ENCODE results near the gene BET1.
A peak's percentile ranks its signal among the peaks of the same experiment; 100 is the strongest.

The BET1 gene

DNA sequence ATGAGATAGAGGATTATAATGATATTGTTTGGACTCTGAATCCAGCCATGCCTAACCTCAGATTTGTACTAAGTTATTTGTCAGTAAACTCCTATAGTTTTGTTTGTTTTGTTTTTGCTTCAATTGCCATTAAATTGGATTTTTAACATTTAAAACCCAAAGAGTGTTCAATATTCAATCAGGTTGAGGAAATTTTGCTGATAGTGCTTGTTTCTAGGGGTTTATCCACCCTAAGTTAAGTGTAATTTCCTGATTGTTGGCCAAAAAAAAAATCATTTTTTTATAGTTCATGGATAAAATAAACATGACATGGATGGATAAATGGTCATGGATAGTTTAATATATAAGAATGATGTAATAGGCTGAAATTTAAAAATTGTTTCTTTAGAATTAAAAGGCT, 11.4 kb upstream of the BET1 start:
- H3K9ac ChIP-seq (ENCODE audit: low read depth in 1 of 2, low read length in 2 of 2), result no peak overlapping the region
- no peaks in the 10 kb centered on the region for H3K36me3 ChIP-seq (ENCODE audit: control insufficient read depth in 2 of 2, insufficient read depth in 2 of 2, low read length in 2 of 2)
- no peaks in the 10 kb centered on the region for H3K4me1 ChIP-seq (ENCODE audit: control insufficient read depth in 2 of 2, insufficient read depth in 2 of 2, low read length in 2 of 2)
- no peak overlapping the region for H3K4me3 ChIP-seq (ENCODE audit: low read length in 2 of 2)
- no peaks in the 10 kb centered on the region for H3K27me3 ChIP-seq (ENCODE audit: control insufficient read depth in 2 of 2, insufficient read depth in 2 of 2, low read length in 2 of 2)
- H3K9me3 ChIP-seq (ENCODE audit: control insufficient read depth in 2 of 2, low read length in 2 of 2), result no peaks in the 10 kb centered on the region
- no peak overlapping the region for H3K27ac ChIP-seq (ENCODE audit: low read depth in 2 of 2, low read length in 2 of 2)

DNA sequence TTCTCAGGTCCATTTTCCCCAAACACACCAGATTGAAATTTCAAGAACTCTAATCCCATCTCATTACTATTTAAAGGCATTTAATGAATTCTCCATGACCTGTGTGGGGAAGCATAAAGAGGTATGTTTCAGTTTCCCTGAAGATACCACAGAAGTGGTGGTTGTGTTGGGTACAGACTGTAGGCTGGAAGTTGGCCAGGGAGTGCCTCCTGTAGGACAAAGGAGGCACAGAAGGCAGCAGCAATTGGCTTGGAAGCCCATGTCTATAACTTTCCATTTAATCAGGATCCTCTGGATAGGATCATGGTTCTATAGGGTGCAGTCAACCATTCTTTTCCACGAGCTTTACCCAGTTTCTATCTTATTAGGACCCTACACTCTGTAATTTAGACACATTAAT, 8.6 kb upstream of the BET1 start:
- no peaks in the 10 kb centered on the region for H3K4me1 ChIP-seq (ENCODE audit: control insufficient read depth in 2 of 2, insufficient read depth in 2 of 2, low read length in 2 of 2)
- H3K4me3 ChIP-seq (ENCODE audit: low read length in 2 of 2), result no peak overlapping the region
- no peaks in the 10 kb centered on the region for H3K36me3 ChIP-seq (ENCODE audit: control insufficient read depth in 2 of 2, insufficient read depth in 2 of 2, low read length in 2 of 2)
- H3K27me3 ChIP-seq (ENCODE audit: control insufficient read depth in 2 of 2, insufficient read depth in 2 of 2, low read length in 2 of 2), result no peaks in the 10 kb centered on the region
- no peaks in the 10 kb centered on the region for H3K9me3 ChIP-seq (ENCODE audit: control insufficient read depth in 2 of 2, low read length in 2 of 2)
- no peak overlapping the region for H3K27ac ChIP-seq (ENCODE audit: low read depth in 2 of 2, low read length in 2 of 2)
- no peak overlapping the region for H3K9ac ChIP-seq (ENCODE audit: low read depth in 1 of 2, low read length in 2 of 2)

DNA sequence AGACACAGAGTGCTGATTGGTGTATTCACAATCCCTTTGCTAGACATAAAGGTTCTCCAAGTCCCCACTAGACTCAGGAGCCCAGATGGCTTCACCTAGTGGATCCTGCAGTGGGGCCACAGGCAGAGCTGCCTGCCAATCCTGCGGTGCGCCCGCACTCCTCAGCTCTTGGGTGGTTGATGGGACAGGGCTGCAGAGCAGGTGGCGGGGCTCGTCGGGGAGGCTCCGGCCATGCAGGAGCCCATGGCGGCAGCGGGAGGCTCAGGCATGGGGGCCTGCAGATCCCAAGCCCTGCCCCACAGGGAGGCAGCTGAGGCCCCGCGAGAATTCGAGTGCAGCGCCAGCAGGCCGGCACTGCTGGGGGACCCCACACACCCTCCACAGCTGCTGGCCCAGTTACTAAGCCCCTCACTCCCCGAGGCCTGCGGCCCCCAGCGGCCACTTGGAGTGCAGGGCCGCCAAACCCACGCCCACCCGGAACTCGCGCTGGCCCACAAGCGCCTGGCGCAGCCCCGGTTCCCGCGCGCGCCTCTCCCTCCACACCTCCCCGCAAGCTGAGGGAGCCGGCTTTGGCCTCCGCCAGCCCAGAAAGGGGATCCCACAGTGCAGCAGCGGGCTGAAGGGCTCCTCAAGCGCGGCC, 7.7 kb upstream of the BET1 start:
- H3K4me3 ChIP-seq (ENCODE audit: low read length in 2 of 2), result no peak overlapping the region
- no peaks in the 10 kb centered on the region for H3K36me3 ChIP-seq (ENCODE audit: control insufficient read depth in 2 of 2, insufficient read depth in 2 of 2, low read length in 2 of 2)
- H3K27ac ChIP-seq (ENCODE audit: low read depth in 2 of 2, low read length in 2 of 2), result no peak overlapping the region

DNA sequence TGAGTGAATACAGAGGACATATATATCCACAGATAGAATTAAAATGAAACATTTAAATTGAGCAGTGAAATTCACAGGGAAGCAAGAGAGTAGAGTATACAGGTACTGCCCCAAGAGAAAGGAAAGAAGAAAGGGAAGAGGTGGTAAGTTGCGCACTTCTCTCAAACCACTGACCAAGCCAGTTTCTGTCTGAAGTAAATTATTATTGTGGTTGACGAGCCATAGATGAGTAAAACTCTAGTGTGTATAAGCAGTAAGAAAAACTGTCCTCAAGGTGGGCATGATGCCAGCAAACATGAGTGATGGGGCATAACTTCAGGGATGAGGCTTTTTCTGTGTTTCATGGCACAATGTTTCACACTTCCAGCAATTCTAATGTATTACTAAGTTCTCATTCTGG, 4.4 kb upstream of the BET1 start:
- Histone ChIP-seq H3K36me3 (ENCODE audit: control insufficient read depth in 2 of 2, insufficient read depth in 2 of 2, low read length in 2 of 2) (no peaks in the 10 kb centered on the region), H3K4me1 (ENCODE audit: control insufficient read depth in 2 of 2, insufficient read depth in 2 of 2, low read length in 2 of 2) (peaks cover under 1 to 1% of the 10 kb centered on the region in 2 donors), H3K9me3 (ENCODE audit: control insufficient read depth in 2 of 2, low read length in 2 of 2) (no peaks in the 10 kb centered on the region), H3K9ac (ENCODE audit: low read depth in 1 of 2, low read length in 2 of 2) (no peak overlapping the region), H3K4me3 (ENCODE audit: low read length in 2 of 2) (no peak overlapping the region), H3K27me3 (ENCODE audit: control insufficient read depth in 2 of 2, insufficient read depth in 2 of 2, low read length in 2 of 2) (no peaks in the 10 kb centered on the region), H3K27ac (ENCODE audit: low read depth in 2 of 2, low read length in 2 of 2) (no peak overlapping the region)

More for the DNA sequence above, 7.7 kb upstream of the BET1 start:
- Histone ChIP-seq H3K4me1 (ENCODE audit: control insufficient read depth in 2 of 2, insufficient read depth in 2 of 2, low read length in 2 of 2) (no peaks in the 10 kb centered on the region), H3K27me3 (ENCODE audit: control insufficient read depth in 2 of 2, insufficient read depth in 2 of 2, low read length in 2 of 2) (no peaks in the 10 kb centered on the region), H3K9me3 (ENCODE audit: control insufficient read depth in 2 of 2, low read length in 2 of 2) (no peaks in the 10 kb centered on the region), H3K9ac (ENCODE audit: low read depth in 1 of 2, low read length in 2 of 2) (no peak overlapping the region)

DNA sequence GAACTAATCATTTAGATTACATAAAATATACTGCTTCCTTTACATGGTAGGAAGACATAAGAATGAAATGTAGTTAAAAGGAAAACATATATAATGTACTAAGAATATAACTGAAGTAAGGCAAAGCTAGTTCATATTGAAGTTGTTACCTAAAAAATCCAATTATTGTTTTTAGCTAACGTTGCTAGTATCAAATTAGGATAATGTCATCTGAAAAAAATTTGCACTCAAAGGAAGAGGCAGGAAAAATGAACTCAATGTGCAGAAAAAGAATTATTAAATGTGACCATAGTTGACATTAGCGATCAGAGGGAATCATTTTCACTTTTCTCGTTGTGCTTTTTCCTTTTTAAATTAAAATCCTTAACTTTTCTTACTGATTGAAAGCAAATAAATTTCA, 1.6 kb upstream of the BET1 start:
- Histone ChIP-seq H3K27ac (ENCODE audit: low read depth in 2 of 2, low read length in 2 of 2) (no peak overlapping the region), H3K4me3 (ENCODE audit: low read length in 2 of 2) (no peak overlapping the region), H3K9me3 (ENCODE audit: control insufficient read depth in 2 of 2, low read length in 2 of 2) (no peaks in the 10 kb centered on the region), H3K4me1 (ENCODE audit: control insufficient read depth in 2 of 2, insufficient read depth in 2 of 2, low read length in 2 of 2) (peaks cover 4 to 5% of the 10 kb centered on the region in 2 donors), H3K36me3 (ENCODE audit: control insufficient read depth in 2 of 2, insufficient read depth in 2 of 2, low read length in 2 of 2) (no peaks in the 10 kb centered on the region), H3K9ac (ENCODE audit: low read depth in 1 of 2, low read length in 2 of 2) (no peak overlapping the region), H3K27me3 (ENCODE audit: control insufficient read depth in 2 of 2, insufficient read depth in 2 of 2, low read length in 2 of 2) (no peaks in the 10 kb centered on the region)

DNA sequence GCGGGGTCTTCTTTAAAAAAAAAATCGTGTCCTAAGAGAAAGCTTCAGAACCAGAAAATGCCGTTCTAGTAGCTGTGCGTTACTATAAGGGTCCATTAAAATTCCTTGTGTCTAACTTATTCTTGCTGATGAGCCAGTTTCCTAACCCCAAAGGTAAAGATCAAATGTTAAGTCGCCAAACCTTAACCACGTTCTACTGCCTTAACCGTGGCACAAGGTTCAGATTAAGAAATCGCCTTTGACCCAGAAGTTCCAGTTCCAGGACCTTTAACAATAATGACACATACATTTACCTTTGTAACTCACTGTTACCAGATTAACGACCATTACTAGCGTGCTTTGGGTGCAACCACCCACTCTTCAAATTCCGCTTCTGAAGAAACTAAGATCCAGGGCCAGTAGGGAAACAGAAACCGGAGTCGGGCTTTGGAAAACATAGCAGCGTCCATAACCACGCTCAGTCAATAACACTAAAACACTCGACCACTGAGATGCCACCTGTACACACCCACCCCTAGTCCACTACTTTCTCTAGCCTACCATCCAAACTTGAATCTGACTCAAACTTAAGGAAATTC, 620 bp downstream of the BET1 start:
- Histone ChIP-seq H3K36me3 (ENCODE audit: control insufficient read depth in 2 of 2, insufficient read depth in 2 of 2, low read length in 2 of 2) (no peaks in the 10 kb centered on the region), H3K27me3 (ENCODE audit: control insufficient read depth in 2 of 2, insufficient read depth in 2 of 2, low read length in 2 of 2) (no peaks in the 10 kb centered on the region), H3K4me3 (ENCODE audit: low read length in 2 of 2) (peak overlapping the region; percentile 77 to 78), H3K9me3 (ENCODE audit: control insufficient read depth in 2 of 2, low read length in 2 of 2) (no peaks in the 10 kb centered on the region), H3K4me1 (ENCODE audit: control insufficient read depth in 2 of 2, insufficient read depth in 2 of 2, low read length in 2 of 2) (peaks cover 4 to 5% of the 10 kb centered on the region in 2 donors), H3K9ac (ENCODE audit: low read depth in 1 of 2, low read length in 2 of 2) (peak overlapping the region; percentile 74 to 92), H3K27ac (ENCODE audit: low read depth in 2 of 2, low read length in 2 of 2) (peak overlapping the region; percentile 65 to 86)

DNA sequence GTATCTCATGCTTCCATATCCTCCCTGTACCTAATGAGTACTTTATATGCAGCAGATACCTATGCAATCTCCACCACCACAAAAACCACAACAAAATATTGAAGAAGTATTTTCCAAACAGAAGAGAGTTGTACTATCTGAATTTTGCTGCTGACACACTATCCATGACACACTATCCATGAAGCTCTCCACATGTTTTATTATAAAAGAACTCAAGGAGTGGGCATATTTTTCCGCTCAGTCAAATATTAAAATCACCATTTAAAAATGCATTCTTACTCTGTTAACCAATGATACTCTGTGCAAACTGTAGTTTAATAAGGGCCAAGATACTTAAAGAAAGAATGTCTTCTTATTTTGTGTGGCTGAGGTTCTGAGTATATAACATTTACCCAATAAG, 2.8 kb downstream of the BET1 start:
- H3K36me3 ChIP-seq (ENCODE audit: control insufficient read depth in 2 of 2, insufficient read depth in 2 of 2, low read length in 2 of 2), result peaks cover 2 to 3% of the 10 kb centered on the region in 2 donors
- no peak overlapping the region for H3K27ac ChIP-seq (ENCODE audit: low read depth in 2 of 2, low read length in 2 of 2)
- H3K4me1 ChIP-seq (ENCODE audit: control insufficient read depth in 2 of 2, insufficient read depth in 2 of 2, low read length in 2 of 2), result peaks cover 4 to 5% of the 10 kb centered on the region in 2 donors
- H3K4me3 ChIP-seq (ENCODE audit: low read length in 2 of 2), result no peak overlapping the region
- H3K9me3 ChIP-seq (ENCODE audit: control insufficient read depth in 2 of 2, low read length in 2 of 2), result no peaks in the 10 kb centered on the region
- H3K9ac ChIP-seq (ENCODE audit: low read depth in 1 of 2, low read length in 2 of 2), result no peak overlapping the region
- no peaks in the 10 kb centered on the region for H3K27me3 ChIP-seq (ENCODE audit: control insufficient read depth in 2 of 2, insufficient read depth in 2 of 2, low read length in 2 of 2)

DNA sequence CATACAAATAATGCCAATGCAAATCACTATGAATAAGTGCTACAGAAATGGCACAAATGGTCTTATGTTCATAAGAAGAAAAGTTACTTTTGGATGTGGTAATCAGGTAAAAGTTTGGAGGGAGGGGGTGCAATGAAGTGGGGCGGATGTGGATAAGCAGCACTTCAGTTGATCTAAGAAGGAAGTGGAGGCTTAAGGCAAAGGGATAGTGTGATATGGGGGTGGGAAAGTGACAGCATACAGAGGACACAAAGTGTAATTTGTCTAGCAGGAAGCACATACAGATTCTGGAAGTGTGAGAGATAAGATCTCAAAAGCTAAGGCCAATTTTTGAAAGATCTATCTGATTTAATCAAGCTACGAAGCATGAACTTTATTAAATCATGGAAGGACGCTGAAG, 6.3 kb downstream of the BET1 start:
- Histone ChIP-seq H3K27me3 (ENCODE audit: control insufficient read depth in 2 of 2, insufficient read depth in 2 of 2, low read length in 2 of 2) (no peaks in the 10 kb centered on the region), H3K9ac (ENCODE audit: low read depth in 1 of 2, low read length in 2 of 2) (no peak overlapping the region), H3K27ac (ENCODE audit: low read depth in 2 of 2, low read length in 2 of 2) (no peak overlapping the region), H3K4me3 (ENCODE audit: low read length in 2 of 2) (no peak overlapping the region), H3K36me3 (ENCODE audit: control insufficient read depth in 2 of 2, insufficient read depth in 2 of 2, low read length in 2 of 2) (peaks cover 10 to 12% of the 10 kb centered on the region in 2 donors), H3K4me1 (ENCODE audit: control insufficient read depth in 2 of 2, insufficient read depth in 2 of 2, low read length in 2 of 2) (no peaks in the 10 kb centered on the region), H3K9me3 (ENCODE audit: control insufficient read depth in 2 of 2, low read length in 2 of 2) (no peaks in the 10 kb centered on the region)

DNA sequence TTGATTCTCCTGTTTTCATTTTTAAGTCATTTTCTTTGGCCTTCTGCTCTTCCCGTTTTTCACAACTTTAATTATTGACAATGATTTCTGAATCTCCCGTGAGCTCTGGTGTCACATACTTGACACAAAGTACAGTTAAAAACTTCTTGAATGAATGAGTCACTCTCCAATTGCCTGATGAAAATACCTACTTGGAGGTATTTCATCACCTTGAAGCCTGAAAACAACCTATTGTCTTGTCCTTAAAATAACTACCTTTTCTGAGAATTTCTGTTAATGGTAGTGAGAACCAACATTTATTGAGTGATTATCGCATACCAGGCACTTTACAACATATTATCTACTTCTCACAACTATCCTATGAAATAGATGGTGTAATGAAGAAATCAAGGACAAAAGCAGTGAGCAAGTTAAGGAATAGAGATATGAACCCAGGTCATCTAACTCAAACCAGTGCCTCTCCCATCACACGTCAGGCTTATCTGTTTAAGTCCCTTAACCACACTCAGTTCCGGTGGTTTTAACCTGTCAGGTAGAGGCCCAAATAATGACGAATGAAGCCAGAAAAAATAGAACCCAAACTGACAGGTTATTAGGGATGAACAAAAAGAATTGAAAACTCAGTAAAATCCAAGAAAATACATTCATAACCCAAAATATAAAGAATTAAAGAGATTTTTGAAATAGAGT, 11.6 kb downstream of the BET1 start:
- Histone ChIP-seq H3K36me3 (ENCODE audit: control insufficient read depth in 2 of 2, insufficient read depth in 2 of 2, low read length in 2 of 2) (peaks cover 12 to 21% of the 10 kb centered on the region in 2 donors), H3K9me3 (ENCODE audit: control insufficient read depth in 2 of 2, low read length in 2 of 2) (no peaks in the 10 kb centered on the region), H3K4me1 (ENCODE audit: control insufficient read depth in 2 of 2, insufficient read depth in 2 of 2, low read length in 2 of 2) (no peaks in the 10 kb centered on the region), H3K9ac (ENCODE audit: low read depth in 1 of 2, low read length in 2 of 2) (no peak overlapping the region), H3K27me3 (ENCODE audit: control insufficient read depth in 2 of 2, insufficient read depth in 2 of 2, low read length in 2 of 2) (no peaks in the 10 kb centered on the region), H3K27ac (ENCODE audit: low read depth in 2 of 2, low read length in 2 of 2) (no peak overlapping the region), H3K4me3 (ENCODE audit: low read length in 2 of 2) (no peak overlapping the region)

DNA sequence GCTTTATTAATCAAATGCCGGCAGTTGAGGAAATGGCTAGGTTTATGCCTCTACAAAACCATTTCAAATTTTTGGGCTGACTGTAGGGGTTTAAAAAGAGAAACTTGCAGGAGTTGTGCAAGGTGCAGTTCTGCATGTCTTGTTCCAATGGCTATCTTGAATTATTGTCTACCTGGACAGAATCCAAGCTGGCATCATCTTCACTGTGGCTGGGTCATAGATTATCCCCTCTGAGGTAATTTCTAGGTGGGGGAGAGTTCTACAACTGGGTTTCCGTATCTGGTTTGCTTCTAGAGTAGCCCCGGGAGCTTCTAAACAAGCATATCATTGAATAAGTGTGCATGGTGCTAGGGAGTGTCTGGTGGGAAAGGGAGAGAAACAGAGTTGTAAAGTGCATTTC, 16.9 kb downstream of the BET1 start:
- no peak overlapping the region for H3K27ac ChIP-seq (ENCODE audit: low read depth in 2 of 2, low read length in 2 of 2)
- H3K9ac ChIP-seq (ENCODE audit: low read depth in 1 of 2, low read length in 2 of 2), result no peak overlapping the region
- peaks cover 0 to 6% of the 10 kb centered on the region in 2 donors for H3K36me3 ChIP-seq (ENCODE audit: control insufficient read depth in 2 of 2, insufficient read depth in 2 of 2, low read length in 2 of 2)
- no peaks in the 10 kb centered on the region for H3K27me3 ChIP-seq (ENCODE audit: control insufficient read depth in 2 of 2, insufficient read depth in 2 of 2, low read length in 2 of 2)
- H3K9me3 ChIP-seq (ENCODE audit: control insufficient read depth in 2 of 2, low read length in 2 of 2), result no peaks in the 10 kb centered on the region
- H3K4me3 ChIP-seq (ENCODE audit: low read length in 2 of 2), result no peak overlapping the region
- H3K4me1 ChIP-seq (ENCODE audit: control insufficient read depth in 2 of 2, insufficient read depth in 2 of 2, low read length in 2 of 2), result no peaks in the 10 kb centered on the region
